ENCODE data around the gene PTRHD1. TPM values are rescaled to one million over a fixed set of nuclear protein-coding genes. Genes with fewer than 3 reads are reported as not detected.

Gene PTRHD1
- polyA plus RNA-seq, 1 donor from 2014 or later = 33.6 TPM

DNA sequence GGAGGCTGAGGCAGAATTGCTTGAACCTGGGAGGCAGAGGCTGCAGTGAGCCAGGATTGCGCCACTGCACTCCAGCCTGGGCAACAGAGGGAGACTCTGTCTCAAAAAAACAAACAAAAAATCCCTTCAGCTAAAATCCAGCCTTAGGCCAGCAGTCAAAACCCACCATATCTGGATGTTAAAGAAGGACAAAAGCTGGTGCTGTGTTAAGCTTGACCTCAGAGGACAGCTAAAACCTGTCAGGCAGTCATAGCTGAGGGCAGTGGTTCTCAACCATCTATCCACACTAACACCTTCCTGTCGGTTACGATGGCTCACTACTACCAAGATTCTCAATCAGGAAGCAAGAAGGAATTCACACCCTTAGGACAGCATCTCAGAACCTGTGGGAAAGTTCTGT lies 9.6 kb downstream of the PTRHD1 start:
- no peak overlapping the region for H2AFZ ChIP-seq (ENCODE audit: low read depth, low read length)

DNA sequence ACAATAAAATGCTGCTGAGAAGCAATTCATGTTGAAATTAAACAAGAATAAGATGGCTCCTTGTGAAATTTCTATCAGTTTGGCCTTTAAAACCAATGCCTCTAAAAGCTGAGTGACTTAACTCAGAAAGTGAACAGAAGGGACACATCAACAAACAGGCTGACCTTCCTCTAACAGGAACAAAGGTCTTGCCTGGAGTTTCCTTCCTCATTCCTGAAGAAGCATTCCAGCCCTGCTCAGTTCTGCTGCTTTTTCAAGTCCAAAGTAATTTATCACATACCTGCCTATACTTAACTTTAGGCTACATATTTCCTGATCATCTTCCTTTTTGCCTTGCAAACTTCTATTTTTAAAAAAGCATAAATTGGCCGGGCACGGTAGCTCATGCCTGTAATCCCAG lies 14.1 kb downstream of the PTRHD1 start:
- Histone ChIP-seq H3K27me3 (ENCODE audit: insufficient read depth, low read depth, low read length) (no peaks in the 10 kb centered on the region), H3K27ac (ENCODE audit: low read length) (no peak overlapping the region), H3K4me2 (ENCODE audit: low read length) (no peak overlapping the region), H3K36me3 (ENCODE audit: insufficient read depth, low read length) (no peaks in the 10 kb centered on the region), H3K79me2 (replicated peaks; ENCODE audit: insufficient read depth, low read length) (no peaks in the 10 kb centered on the region), H2AFZ (ENCODE audit: low read depth, low read length) (no peak overlapping the region), H3K9me2 (ENCODE audit: insufficient read depth, low read length) (no peaks in the 10 kb centered on the region), H3F3A (ENCODE audit: insufficient read depth, low read length, poor library complexity, severe bottlenecking) (no peaks in the 10 kb centered on the region), H3K9me3 (ENCODE audit: low read length) (no peaks in the 10 kb centered on the region), H4K20me1 (ENCODE audit: insufficient read depth) (no peaks in the 10 kb centered on the region), H3K9ac (ENCODE audit: low read length) (no peak overlapping the region), H3K4me3 (ENCODE audit: low read length) (no peak overlapping the region)
- TF ChIP-seq TAF1 (IDR thresholded peaks at IDR 0.05; ENCODE audit: low read depth) (no peak), RAD21 (conservative IDR thresholded peaks at IDR 0.05) (no peak), POLR2AphosphoS5 (IDR thresholded peaks at IDR 0.05) (no peak)
- TF ChIP-seq, protein P1, sequence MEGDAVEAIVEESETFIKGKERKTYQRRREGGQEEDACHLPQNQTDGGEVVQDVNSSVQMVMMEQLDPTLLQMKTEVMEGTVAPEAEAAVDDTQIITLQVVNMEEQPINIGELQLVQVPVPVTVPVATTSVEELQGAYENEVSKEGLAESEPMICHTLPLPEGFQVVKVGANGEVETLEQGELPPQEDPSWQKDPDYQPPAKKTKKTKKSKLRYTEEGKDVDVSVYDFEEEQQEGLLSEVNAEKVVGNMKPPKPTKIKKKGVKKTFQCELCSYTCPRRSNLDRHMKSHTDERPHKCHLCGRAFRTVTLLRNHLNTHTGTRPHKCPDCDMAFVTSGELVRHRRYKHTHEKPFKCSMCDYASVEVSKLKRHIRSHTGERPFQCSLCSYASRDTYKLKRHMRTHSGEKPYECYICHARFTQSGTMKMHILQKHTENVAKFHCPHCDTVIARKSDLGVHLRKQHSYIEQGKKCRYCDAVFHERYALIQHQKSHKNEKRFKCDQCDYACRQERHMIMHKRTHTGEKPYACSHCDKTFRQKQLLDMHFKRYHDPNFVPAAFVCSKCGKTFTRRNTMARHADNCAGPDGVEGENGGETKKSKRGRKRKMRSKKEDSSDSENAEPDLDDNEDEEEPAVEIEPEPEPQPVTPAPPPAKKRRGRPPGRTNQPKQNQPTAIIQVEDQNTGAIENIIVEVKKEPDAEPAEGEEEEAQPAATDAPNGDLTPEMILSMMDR (IDR thresholded peaks at IDR 0.05; ENCODE audit: poor library complexity, severe bottlenecking) = no peak

More for the DNA sequence above, 9.6 kb downstream of the PTRHD1 start:
- no peak overlapping the region for H3K4me3 ChIP-seq (ENCODE audit: low read length)
- no peaks in the 10 kb centered on the region for H3K27me3 ChIP-seq (ENCODE audit: insufficient read depth, low read depth, low read length)
- no peaks in the 10 kb centered on the region for H3K9me2 ChIP-seq (ENCODE audit: insufficient read depth, low read length)
- H3F3A ChIP-seq (ENCODE audit: insufficient read depth, low read length, poor library complexity, severe bottlenecking) = no peaks in the 10 kb centered on the region
- no peak overlapping the region for H3K9ac ChIP-seq (ENCODE audit: low read length)
- no peaks in the 10 kb centered on the region for H3K79me2 ChIP-seq (replicated peaks; ENCODE audit: insufficient read depth, low read length)
- no peak overlapping the region for H3K4me2 ChIP-seq (ENCODE audit: low read length)
- TF ChIP-seq EP300 (conservative IDR thresholded peaks at IDR 0.05; ENCODE audit: poor library complexity, severe bottlenecking) (no peak), TAF1 (IDR thresholded peaks at IDR 0.05; ENCODE audit: low read depth) (no peak), POLR2AphosphoS5 (IDR thresholded peaks at IDR 0.05) (no peak), SMC3 (conservative IDR thresholded peaks at IDR 0.05; ENCODE audit: poor library complexity) (no peak), EZH2 (IDR thresholded peaks at IDR 0.05; ENCODE audit: borderline replicate concordance, insufficient read depth, low read length, poor library complexity, severe bottlenecking) (no peak), RAD21 (conservative IDR thresholded peaks at IDR 0.05) (no peak), MXI1 (conservative IDR thresholded peaks at IDR 0.05; ENCODE audit: poor library complexity, severe bottlenecking) (no peak)
- TF ChIP-seq, protein P1 (IDR thresholded peaks at IDR 0.05; ENCODE audit: poor library complexity, severe bottlenecking) = no peak
- TF ChIP-seq, protein P2, sequence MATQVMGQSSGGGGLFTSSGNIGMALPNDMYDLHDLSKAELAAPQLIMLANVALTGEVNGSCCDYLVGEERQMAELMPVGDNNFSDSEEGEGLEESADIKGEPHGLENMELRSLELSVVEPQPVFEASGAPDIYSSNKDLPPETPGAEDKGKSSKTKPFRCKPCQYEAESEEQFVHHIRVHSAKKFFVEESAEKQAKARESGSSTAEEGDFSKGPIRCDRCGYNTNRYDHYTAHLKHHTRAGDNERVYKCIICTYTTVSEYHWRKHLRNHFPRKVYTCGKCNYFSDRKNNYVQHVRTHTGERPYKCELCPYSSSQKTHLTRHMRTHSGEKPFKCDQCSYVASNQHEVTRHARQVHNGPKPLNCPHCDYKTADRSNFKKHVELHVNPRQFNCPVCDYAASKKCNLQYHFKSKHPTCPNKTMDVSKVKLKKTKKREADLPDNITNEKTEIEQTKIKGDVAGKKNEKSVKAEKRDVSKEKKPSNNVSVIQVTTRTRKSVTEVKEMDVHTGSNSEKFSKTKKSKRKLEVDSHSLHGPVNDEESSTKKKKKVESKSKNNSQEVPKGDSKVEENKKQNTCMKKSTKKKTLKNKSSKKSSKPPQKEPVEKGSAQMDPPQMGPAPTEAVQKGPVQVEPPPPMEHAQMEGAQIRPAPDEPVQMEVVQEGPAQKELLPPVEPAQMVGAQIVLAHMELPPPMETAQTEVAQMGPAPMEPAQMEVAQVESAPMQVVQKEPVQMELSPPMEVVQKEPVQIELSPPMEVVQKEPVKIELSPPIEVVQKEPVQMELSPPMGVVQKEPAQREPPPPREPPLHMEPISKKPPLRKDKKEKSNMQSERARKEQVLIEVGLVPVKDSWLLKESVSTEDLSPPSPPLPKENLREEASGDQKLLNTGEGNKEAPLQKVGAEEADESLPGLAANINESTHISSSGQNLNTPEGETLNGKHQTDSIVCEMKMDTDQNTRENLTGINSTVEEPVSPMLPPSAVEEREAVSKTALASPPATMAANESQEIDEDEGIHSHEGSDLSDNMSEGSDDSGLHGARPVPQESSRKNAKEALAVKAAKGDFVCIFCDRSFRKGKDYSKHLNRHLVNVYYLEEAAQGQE (IDR thresholded peaks at IDR 0.05; ENCODE audit: borderline replicate concordance) = no peak
- no peak overlapping the region for H3K27ac ChIP-seq (ENCODE audit: low read length)
- no peaks in the 10 kb centered on the region for H4K20me1 ChIP-seq (ENCODE audit: insufficient read depth)
- no peaks in the 10 kb centered on the region for H3K36me3 ChIP-seq (ENCODE audit: insufficient read depth, low read length)
- no peaks in the 10 kb centered on the region for H3K9me3 ChIP-seq (ENCODE audit: low read length)

All from neural cell (in vitro differentiated cells).